Neural crest cell (in vitro differentiated cells): Measurements from ENCODE around the gene LITAF. TPM values are rescaled to one million over a fixed set of nuclear protein-coding genes. Genes with fewer than 3 reads are reported as not detected.
A peak's percentile ranks its signal among the peaks of the same experiment; 100 is the strongest.

Experiments used
- DNase-seq: peaks from one replicate; pipeline ENCODE4 v3.0.0; 2021; ENCODE audit warnings: low read depth, mixed read lengths, low spot score
- H3K27ac Mint-ChIP-seq: one replicate; pipeline ENCODE4 v1.8.0; 2021; ENCODE audit warnings: mild to moderate bottlenecking, mixed read lengths; ENCODE audit not compliant: unreplicated experiment
- H3K27me3 Mint-ChIP-seq: 2 replicates; pipeline ENCODE4 v1.8.0; 2021; ENCODE audit warnings: low read depth, mild to moderate bottlenecking, mixed read lengths
- H3K36me3 Mint-ChIP-seq: 2 replicates; pipeline ENCODE4 v1.8.0; 2021; ENCODE audit warnings: low read depth, mild to moderate bottlenecking, mixed read lengths
- H3K4me1 Mint-ChIP-seq: 2 replicates; pipeline ENCODE4 v1.8.0; 2021; ENCODE audit warnings: mixed read lengths
- H3K4me3 Mint-ChIP-seq: one replicate; pipeline ENCODE4 v1.8.0; 2021; ENCODE audit warnings: mild to moderate bottlenecking, mixed read lengths
- H3K9me3 Mint-ChIP-seq: 2 replicates; pipeline ENCODE4 v1.8.0; 2021; ENCODE audit warnings: mixed read lengths
- total RNA-seq: library from RNA; stranded (reverse); gene quantifications from 2 replicates; pipeline ENCODE4 v1.2.1, GENCODE V29; 2021
- TF ChIP-seq, protein P1 (sequence below): fragments of 200-600 bp; sonication (generic); conservative IDR thresholded peaks from 2 replicates; pipeline ENCODE4 v1.5.0; 2021; ENCODE audit warnings: antibody characterized with exemption, mild to moderate bottlenecking

Gene LITAF
- total RNA-seq, 1 donor from 2014 or later = 62.9 TPM

- Mint-ChIP-seq H3K4me3 (peak overlapping the region; percentile 92), H3K4me1 (peaks cover 45% of the 10 kb centered on the region), H3K9me3 (no peaks in the 10 kb centered on the region), H3K36me3 (no peaks in the 10 kb centered on the region), H3K27ac (no peak overlapping the region), H3K27me3 (peaks cover 6% of the 10 kb centered on the region)
- TF ChIP-seq, protein P1, sequence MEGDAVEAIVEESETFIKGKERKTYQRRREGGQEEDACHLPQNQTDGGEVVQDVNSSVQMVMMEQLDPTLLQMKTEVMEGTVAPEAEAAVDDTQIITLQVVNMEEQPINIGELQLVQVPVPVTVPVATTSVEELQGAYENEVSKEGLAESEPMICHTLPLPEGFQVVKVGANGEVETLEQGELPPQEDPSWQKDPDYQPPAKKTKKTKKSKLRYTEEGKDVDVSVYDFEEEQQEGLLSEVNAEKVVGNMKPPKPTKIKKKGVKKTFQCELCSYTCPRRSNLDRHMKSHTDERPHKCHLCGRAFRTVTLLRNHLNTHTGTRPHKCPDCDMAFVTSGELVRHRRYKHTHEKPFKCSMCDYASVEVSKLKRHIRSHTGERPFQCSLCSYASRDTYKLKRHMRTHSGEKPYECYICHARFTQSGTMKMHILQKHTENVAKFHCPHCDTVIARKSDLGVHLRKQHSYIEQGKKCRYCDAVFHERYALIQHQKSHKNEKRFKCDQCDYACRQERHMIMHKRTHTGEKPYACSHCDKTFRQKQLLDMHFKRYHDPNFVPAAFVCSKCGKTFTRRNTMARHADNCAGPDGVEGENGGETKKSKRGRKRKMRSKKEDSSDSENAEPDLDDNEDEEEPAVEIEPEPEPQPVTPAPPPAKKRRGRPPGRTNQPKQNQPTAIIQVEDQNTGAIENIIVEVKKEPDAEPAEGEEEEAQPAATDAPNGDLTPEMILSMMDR = no peak
- DNase-seq = no peak
Measured at GRCh38 chr16:11586378-11586855, 302 bp downstream of the LITAF start.

GRCh38 chr16:11585460-11586377, 1.0 kb downstream of the LITAF start:
- Mint-ChIP-seq H3K27me3 (peaks cover 6% of the 10 kb centered on the region), H3K36me3 (no peaks in the 10 kb centered on the region), H3K4me1 (peaks cover 45% of the 10 kb centered on the region), H3K9me3 (no peaks in the 10 kb centered on the region), H3K4me3 (peak overlapping the region; percentile 92), H3K27ac (peak overlapping the region; percentile 14)
- TF ChIP-seq, protein P1 = no peak
- DNase-seq = no peak

GRCh38 chr16:11583889-11584565, 2.7 kb downstream of the LITAF start:
- peaks cover 45% of the 10 kb centered on the region for H3K4me1 Mint-ChIP-seq
- no peaks in the 10 kb centered on the region for H3K9me3 Mint-ChIP-seq
- peak overlapping the region; percentile 18 for H3K4me3 Mint-ChIP-seq
- no peak overlapping the region for H3K27ac Mint-ChIP-seq
- DNase-seq = no peak
- TF ChIP-seq, protein P1 = no peak
- H3K27me3 Mint-ChIP-seq = peaks cover 6% of the 10 kb centered on the region
- no peaks in the 10 kb centered on the region for H3K36me3 Mint-ChIP-seq

- Mint-ChIP-seq H3K9me3 (no peaks in the 10 kb centered on the region), H3K4me1 (peaks cover 45% of the 10 kb centered on the region), H3K4me3 (peak overlapping the region; percentile 7), H3K27ac (no peak overlapping the region), H3K27me3 (peaks cover 6% of the 10 kb centered on the region), H3K36me3 (no peaks in the 10 kb centered on the region)
- TF ChIP-seq, protein P1 = no peak
- no peak for DNase-seq
Measured at GRCh38 chr16:11583166-11583565, 3.6 kb downstream of the LITAF start.

GRCh38 chr16:11582157-11582814, 4.4 kb downstream of the LITAF start:
- TF ChIP-seq, protein P1 = no peak
- H3K27ac Mint-ChIP-seq = no peak overlapping the region
- H3K27me3 Mint-ChIP-seq = peaks cover 1% of the 10 kb centered on the region
- H3K36me3 Mint-ChIP-seq = no peaks in the 10 kb centered on the region
- no peaks in the 10 kb centered on the region for H3K9me3 Mint-ChIP-seq
- peaks cover 42% of the 10 kb centered on the region for H3K4me1 Mint-ChIP-seq
- DNase-seq = no peak
- H3K4me3 Mint-ChIP-seq = peak overlapping the region; percentile 36
